H1 (cell line): ENCODE results near the gene TOMM40L. TPM values are rescaled to one million over a fixed set of nuclear protein-coding genes. Genes with fewer than 3 reads are reported as not detected.

Source experiments
- CBX5 ChIP-seq: fragments of 300-800, 300-1000 bp; sonication (generic); IDR thresholded peaks from 2 replicates; pipeline ENCODE4 v1.7.1; 2016; ENCODE audit warnings: antibody characterized with exemption, low read length, low read depth
- GABPA ChIP-seq: IDR thresholded peaks from 2 replicates; pipeline ENCODE4 v1.6.1; 2011; ENCODE audit warnings: mild to moderate bottlenecking, low read length, moderate library complexity, borderline replicate concordance; ENCODE audit not compliant: insufficient read depth
- HDAC6 ChIP-seq: IDR thresholded peaks from one replicate; pipeline ENCODE4 v1.7.1; 2012; ENCODE audit warnings: low read depth, mild to moderate bottlenecking, inconsistent platforms, low read length, moderate library complexity
- polyA plus RNA-seq, 7 experiments: library from polyadenylated mRNA; depleted of rRNA in 3 of 7; stranded (reverse) in 5 of 7; unstranded in 2 of 7; fragments of >200 nt in 5 of 7; fragments of 200-250 nt in 2 of 7; gene quantifications; 1 replicate in 5 of 7; 2 replicates in 1 of 7; 4 replicates in 1 of 7; pipeline versions ENCODE4 v1.2.1 to v1.2.3, GENCODE V29; 2011 to 2013; ENCODE audit warnings: missing spikeins in 2 of 7, mixed read lengths in 2 of 7
- total RNA-seq: library from RNA; stranded (reverse); fragmentation: NEBNext Ultra II Directional; extraction: Animal tissue kit (Norgen Biotek cat#: 25700); gene quantifications from 2 replicates; pipeline ENCODE4 v1.2.1, GENCODE V29; 2021
- TF ChIP-seq, protein P1 (sequence below): IDR thresholded peaks from 2 replicates; pipeline ENCODE4 v1.6.1; 2011; ENCODE audit warnings: low read depth, mild to moderate bottlenecking, low read length; ENCODE audit not compliant: insufficient read depth

The TOMM40L gene
- total and polyA plus RNA-seq, 2 of the 8 experiments (the other 6 are each of a cell fraction or from before 2014, with no cell fraction given) = 11.4 to 15.0 TPM

DNA sequence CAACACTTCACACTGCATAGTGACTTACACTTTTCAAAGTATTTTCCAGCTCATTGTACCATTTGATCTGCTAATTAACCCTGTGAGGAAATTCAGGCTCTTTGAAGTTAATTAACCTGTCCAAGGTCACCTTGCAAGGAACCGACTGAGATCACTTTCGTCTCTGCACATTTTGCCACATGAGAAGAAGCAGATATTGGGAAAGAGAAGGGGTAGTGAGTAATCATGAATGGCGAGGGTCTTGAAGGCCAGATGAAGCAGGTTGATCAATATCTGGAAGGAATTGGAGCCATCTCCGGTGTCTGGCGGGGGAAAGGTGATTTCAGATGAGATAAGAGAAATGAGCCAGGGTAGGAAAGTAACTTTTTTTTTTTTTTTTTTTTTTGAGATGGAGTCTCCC is 5.9 kb upstream of the TOMM40L start (continued):
- TF ChIP-seq HDAC6 = no peak
- no peak for TF ChIP-seq CBX5
- TF ChIP-seq, protein P1, sequence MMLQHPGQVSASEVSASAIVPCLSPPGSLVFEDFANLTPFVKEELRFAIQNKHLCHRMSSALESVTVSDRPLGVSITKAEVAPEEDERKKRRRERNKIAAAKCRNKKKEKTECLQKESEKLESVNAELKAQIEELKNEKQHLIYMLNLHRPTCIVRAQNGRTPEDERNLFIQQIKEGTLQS = no peak
- TF ChIP-seq GABPA = no peak
